GM18499 (cell line): ENCODE data around the gene SLC4A2.

ENCODE experiments used
- ATAC-seq: cut with Tn5 transposase; IDR thresholded peaks from one replicate; pipeline ENCODE4 v1.9.1; 2021; ENCODE audit warnings: moderate number of reproducible peaks; ENCODE audit not compliant: insufficient read depth, unreplicated experiment

Gene SLC4A2

DNA sequence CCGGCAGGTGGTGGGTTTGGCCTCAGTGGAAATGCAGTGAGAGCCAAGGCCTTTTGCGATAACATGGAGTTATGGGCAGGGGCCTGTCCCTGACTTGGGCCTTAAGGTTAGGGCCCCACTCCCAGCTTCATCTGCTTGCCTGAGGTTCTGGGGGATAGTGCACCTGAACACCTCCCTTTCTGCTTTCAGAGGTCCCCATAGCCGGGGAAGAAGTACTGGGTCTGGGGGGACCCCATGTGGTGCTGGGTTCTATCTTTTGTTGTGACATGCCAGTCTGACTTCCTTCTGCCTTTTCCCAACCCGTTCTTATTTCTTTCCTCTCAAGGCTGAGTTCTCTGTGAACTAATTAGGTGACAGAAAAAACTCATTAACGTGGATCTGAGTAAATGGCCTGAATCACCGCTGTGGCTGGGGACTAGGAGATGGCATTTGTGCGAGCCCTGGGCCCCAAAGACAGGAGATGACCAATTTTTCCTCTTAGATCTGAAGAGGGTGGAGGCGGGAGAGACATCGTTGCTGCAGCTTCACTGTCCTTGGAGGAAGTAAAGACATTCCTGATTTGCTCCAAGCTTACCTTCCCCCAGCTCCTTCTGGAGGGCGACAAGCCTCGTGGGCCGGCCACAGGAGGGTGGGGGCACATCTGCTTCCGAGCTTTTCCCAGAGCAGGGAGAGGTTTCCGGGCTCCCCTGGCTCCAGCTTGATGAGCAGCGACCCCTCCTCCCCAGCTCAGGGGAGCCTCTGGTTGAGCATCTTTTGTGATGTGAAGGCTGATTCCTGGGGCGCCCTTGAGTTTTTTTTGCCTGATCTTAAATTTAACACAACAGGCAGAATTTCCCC is 28.8 kb downstream of the SLC4A2 start:
- no peak for ATAC-seq

GRCh38 chr7:151088856-151089699 is 29.7 kb downstream of the SLC4A2 start:
- no peak for ATAC-seq

DNA sequence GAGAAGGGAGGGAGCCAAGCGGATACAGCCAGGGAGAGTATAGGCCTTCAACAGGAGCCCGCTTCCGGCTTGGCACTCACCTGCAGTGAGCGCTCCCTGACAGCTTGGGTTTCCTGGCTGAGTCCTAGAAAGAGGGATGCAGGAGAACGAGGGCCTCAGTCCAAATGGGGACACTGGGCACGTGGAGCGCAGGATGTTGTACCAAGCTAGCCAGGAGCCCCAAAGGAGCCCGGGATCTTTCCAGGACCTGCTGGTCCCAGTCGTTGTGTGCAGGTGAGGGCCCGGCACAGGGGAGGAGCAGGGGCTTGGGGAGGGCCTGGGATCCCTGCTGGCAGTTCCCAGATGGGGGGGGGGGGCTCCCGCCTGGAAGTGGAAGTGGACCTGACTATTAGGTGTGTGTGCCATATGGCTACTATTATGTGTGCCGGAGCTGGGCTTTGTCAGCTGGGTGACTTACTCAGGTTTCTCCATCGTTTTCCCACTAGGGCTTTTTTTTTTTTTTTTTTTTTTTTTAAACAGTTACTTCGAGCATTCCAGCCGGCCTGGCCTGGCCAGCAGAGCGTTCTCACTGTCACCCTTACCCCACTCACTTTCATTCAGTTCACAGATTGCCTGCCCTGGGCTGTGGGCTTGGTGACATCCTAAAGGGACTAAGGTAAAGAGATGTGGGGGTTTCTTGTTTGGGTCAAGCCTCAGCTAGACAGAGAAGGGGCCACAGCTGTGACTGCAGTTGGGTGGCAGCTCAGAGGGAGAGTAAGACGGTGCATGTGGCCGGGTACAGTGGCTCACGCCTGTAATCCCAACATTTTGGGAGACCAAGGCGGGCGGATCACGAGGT is 30.7 kb downstream of the SLC4A2 start:
- ATAC-seq = no peak

GRCh38 chr7:151091003-151091402 is 31.6 kb downstream of the SLC4A2 start:
- no peak for ATAC-seq

GRCh38 chr7:151091431-151091830 is 32.0 kb downstream of the SLC4A2 start:
- no peak for ATAC-seq

- ATAC-seq = no peak
Observed at GRCh38 chr7:151091988-151092387, 32.6 kb downstream of the SLC4A2 start.

DNA sequence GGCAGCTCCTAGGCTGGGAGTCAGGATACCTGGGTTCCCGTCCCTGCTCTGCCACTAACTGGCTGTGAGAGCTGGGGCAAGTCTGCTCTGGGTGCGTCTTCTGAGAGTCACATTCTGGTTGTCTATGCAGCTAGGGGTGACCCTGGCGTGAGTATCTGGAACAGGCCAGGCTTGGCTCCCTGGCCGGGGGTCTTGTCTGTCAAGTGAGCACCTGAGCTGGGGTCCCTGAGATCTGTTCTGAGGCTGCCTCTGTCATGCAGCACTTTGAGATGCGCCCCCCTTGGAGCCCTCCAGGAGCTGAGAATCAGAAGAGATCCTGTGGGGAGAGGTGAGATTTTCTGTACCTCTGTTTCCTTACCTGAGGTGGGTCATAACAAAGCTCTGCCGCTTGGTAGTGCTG is 34.4 kb downstream of the SLC4A2 start:
- ATAC-seq = no peak

GRCh38 chr7:151094675-151095074 is 35.3 kb downstream of the SLC4A2 start:
- no peak for ATAC-seq

DNA sequence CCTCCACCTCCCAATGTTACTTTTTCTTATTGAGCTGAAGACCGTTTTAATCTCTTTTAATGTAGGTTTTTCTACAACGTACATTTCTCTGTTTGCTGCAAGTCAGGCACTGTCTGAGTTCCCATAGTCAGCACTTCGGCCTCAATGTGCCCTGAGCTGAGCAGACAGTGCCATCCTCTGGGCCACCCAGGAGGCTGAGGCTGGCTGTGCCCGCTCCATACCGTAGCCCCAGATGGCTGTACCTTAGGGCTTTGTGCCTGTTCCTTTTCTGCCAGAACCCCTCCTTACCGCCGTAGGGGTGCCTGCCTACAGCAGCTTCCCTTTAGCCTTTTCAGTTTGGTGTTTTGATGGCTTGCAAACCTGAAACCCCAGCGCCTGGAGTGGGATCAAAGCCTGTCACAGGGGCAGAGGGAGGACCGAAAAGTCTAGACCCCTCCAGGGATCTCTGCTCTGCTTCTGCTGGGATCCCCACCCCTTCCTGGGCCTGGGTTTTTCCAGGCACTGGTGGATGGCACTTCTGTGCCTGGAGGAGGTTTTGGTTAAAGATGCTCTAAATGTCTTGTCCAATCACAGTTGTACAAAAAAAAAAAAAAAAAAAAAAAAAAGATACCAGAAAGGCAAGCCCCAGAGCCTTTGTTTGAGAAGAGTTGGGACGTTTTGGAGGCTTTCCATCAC is 35.9 kb downstream of the SLC4A2 start:
- ATAC-seq = no peak

DNA sequence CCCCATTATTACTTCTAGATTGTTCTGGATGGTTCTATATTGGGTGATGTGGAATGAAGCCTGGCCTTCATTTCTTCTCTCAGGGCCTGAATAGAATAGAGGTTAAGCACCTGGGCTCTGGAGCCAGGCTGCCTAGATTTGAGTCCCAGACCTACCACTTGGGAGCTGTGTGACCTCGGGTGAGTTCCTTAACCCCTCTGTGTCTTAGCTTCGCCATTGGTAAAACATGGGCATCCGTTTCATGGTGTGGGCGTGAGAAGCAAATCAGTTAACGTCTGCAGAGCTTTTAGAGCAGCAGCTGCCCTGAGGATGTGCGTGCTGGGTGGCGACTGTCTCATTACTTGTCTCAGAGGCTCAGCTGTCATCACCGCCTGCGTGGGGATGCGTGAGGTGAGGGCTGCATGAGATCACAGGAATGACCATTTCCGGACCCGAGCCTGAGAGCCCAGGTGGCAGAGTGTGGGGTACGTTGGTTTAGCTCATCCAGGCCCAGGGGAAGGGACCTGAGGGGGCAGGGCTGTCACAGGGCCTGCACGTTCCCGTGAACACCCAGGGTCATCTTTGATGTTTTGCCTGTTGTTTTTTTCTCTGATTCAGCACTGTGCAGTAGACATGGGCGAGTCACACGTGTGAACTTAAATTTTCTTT is 36.6 kb downstream of the SLC4A2 start:
- ATAC-seq = no peak

- no peak for ATAC-seq
Observed at GRCh38 chr7:151099486-151100211, 40.3 kb downstream of the SLC4A2 start.

DNA sequence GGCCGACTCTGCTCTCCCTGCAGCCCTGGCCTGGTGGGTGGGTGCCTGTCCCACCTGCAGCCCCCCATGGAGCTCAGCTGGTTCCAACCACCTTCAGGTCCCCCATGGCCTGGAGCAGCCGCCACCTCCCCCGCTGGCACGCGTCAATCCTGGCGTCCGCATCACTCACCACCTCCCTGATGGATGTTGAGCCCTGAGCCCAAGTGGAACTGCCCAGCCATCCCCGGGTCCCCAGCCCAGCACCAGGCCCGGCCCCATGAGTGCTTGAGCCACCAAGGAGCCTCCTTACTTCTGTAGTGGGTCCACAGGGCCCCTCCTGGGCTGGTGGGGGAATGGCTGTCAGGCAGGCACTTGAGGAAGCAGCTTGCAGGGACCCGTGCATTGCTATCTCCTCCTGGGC is 41.5 kb downstream of the SLC4A2 start:
- no peak for ATAC-seq

- ATAC-seq = no peak
Observed at GRCh38 chr7:151101621-151102396, 42.4 kb downstream of the SLC4A2 start.

GRCh38 chr7:151102991-151103390 is 43.6 kb downstream of the SLC4A2 start:
- ATAC-seq = no peak

DNA sequence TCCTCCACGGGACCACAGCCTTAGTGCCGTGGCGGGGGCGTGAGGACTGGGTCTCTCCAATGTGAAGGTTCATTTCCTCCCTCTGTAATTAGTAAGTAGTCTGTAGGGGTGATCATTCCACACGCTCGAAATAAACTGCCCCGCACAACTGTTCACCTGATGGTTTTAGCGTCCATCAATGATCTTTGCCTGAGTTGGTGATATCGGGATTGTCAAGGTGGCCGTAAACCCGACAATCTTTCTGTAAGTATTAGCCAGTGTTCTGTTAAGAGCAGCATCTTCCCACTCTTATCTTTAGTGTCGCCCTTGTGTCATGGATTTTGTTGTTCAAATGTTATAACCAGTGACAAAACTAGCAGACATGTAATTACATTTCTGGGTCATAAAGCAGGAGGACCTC is 44.6 kb downstream of the SLC4A2 start:
- no peak for ATAC-seq

DNA sequence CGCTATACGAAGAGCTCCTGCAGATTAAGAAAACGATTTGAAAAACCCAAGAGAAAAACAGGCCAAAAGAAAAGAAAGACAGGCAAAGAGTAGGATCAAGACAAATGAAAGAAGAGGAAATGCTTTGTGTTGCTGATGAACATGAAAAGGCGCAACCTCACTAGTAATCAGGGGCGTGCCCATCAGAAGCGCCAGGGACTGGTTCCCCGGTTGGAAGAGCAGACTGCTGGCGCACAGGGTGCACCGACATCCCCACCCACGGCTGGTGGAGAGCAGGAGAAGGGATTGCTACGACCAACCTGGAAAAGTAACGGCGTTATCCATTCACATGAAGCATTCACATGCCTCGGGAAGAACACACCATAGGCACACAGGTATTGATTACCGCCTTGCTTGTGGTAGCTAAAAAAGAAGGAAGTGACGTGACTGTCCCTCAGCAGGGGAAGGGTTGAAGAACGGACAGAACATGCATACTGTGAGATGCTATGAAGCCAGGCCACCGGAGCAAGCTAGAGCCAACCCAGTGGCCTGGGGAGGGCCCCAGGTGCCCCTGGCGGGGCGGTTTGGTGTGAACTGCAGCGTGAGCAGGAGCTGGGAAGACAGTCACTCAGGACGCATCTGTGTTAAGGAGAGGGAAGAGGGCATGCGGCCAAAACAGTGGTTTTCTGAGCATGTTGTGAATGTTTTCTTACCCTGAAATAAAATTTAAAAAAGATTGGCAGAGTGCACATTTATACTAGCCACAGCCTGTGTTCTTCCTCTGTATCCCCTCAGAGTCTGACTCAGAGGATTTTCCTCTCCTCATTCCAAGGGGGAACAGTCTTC is 45.2 kb downstream of the SLC4A2 start:
- ATAC-seq = no peak

DNA sequence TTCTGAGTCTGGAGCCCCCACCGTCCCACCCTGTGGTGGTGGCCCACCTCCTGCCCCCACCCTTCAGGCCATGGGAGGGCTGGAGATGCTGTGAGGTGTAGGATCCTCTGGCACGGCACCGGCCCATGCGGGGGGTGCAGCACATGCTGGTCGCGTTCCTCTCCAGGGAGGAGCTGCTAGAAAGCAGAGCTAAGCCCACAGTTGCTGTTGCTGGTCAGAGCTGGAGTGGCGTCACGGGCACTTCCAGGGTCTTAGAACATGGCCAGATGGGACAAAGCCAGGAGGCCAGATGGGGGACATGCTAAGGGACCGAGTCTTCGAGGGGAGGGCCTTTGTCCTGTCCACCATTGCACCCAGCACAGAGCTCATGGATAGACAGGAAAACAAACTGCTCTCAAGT is 48.5 kb downstream of the SLC4A2 start:
- no peak for ATAC-seq
